K562 (cell line): ENCODE data around the gene AREL1. TPM values are rescaled to one million over a fixed set of nuclear protein-coding genes. Genes with fewer than 3 reads are reported as not detected.
A peak's percentile ranks its signal among the peaks of the same experiment; 100 is the strongest.

Source experiments
- ATAC-seq: fragments of 200-7000 bp; cut with Tn5 transposase; 3 replicates; pipeline ENCODE4 v1.9.1; 2020; ENCODE audit warnings: moderate library complexity
- BruUV-seq: library from RNA; stranded (reverse); fragments of 400-500 nt; replicated peaks from 2 replicates; lab custom pipeline; 2021; lab: Mats Ljungman, UMichigan
- CTCF ChIA-PET: fragments of 300-600 bp; formaldehyde crosslinking; extraction: SDS; loops from one replicate; lab custom pipeline; 2021; ENCODE audit warnings: low intra/inter-chr PET ratio; lab: Yijun Ruan, JAX
- POLR2A ChIA-PET: fragments of 300-600, 350-650 bp; sonication (Branson Sonifier 250); formaldehyde crosslinking; extraction: SDS; loops from one replicate; lab custom pipeline; 2021; ENCODE audit warnings: antibody characterized with exemption, inconsistent platforms; lab: Yijun Ruan, JAX
- DNase-seq, 4 experiments: peaks; one replicate each; pipeline versions ENCODE4 v3.0.0 to v3.0.0-alpha.2; 2011 to 2018; ENCODE audit warnings: low spot score in 3 of 4, mixed read lengths in 3 of 4; ENCODE audit errors: extremely low read depth in 1 of 4
- FAIRE-seq: peaks from 2 replicates; lab custom pipeline; 2011; peaks lifted over from hg19 to GRCh38; lab: Jason Lieb, UNC
- H2AFZ ChIP-seq: 2 replicates; pipeline ENCODE4 v1.6.0; 2011; ENCODE audit warnings: low read depth, low read length, control low read depth, inconsistent platforms
- H3K27ac ChIP-seq: fragments of 200-600 bp; 3 replicates; pipeline ENCODE4 v1.8.0; 2011; ENCODE audit warnings: low read depth, mild to moderate bottlenecking, control low read depth, inconsistent platforms, low read length, moderate library complexity, mixed read lengths; ENCODE audit errors: extremely low read depth
- H3K27me3 ChIP-seq, 2 experiments: fragments of 300-600 bp in 1 of 2; 2 replicates in 1 of 2; 3 replicates in 1 of 2; pipeline versions ENCODE4 v1.6.0 to v1.8.0; 2011; ENCODE audit warnings: inconsistent platforms in 2 of 2, low read length in 2 of 2, mild to moderate bottlenecking in 1 of 2, mixed read lengths in 1 of 2, moderate library complexity in 1 of 2; ENCODE audit not compliant: control insufficient read depth in 2 of 2, insufficient read depth in 2 of 2
- H3K36me3 ChIP-seq: fragments of 300-600 bp; 3 replicates; pipeline ENCODE4 v1.8.0; 2011; ENCODE audit warnings: mild to moderate bottlenecking, low read length, inconsistent platforms; ENCODE audit not compliant: control insufficient read depth, insufficient read depth
- H3K4me1 ChIP-seq, 2 experiments: fragments of 200-600 bp in 1 of 2; replicated peaks in 1 of 2; 2 replicates in 1 of 2; 3 replicates in 1 of 2; pipeline versions ENCODE4 v1.5.1 to v1.8.0; 2011; ENCODE audit warnings: inconsistent platforms in 2 of 2, low read length in 2 of 2, mild to moderate bottlenecking in 1 of 2, mixed read lengths in 1 of 2, moderate library complexity in 1 of 2; ENCODE audit not compliant: control insufficient read depth in 2 of 2, insufficient read depth in 2 of 2
- H3K4me2 ChIP-seq: 2 replicates; pipeline ENCODE4 v1.6.1; 2011; ENCODE audit warnings: low read length, control low read depth, inconsistent platforms, mixed read lengths; ENCODE audit not compliant: insufficient read depth
- H3K4me3 ChIP-seq: fragments of 200-600 bp; sonication (generic), shearing (Covaris generic); 2 replicates; pipeline ENCODE4 v1.5.1; 2016; ENCODE audit warnings: control low read depth, inconsistent platforms
- H3K79me2 ChIP-seq: fragments of 200-600 bp; 3 replicates; pipeline ENCODE4 v1.8.0; 2011; ENCODE audit warnings: low read length, inconsistent platforms; ENCODE audit not compliant: control insufficient read depth, insufficient read depth
- H3K9ac ChIP-seq, 2 experiments: 2 replicates each; pipeline versions ENCODE4 v1.6.0 to v1.6.1; 2011; ENCODE audit warnings: low read depth in 2 of 2, low read length in 2 of 2, control low read depth in 1 of 2, inconsistent platforms in 1 of 2, mild to moderate bottlenecking in 1 of 2, mixed read lengths in 1 of 2; ENCODE audit not compliant: insufficient read depth in 1 of 2
- H3K9me1 ChIP-seq: one replicate; pipeline ENCODE4 v1.6.0; 2011; ENCODE audit warnings: inconsistent platforms, mild to moderate bottlenecking, low read length, moderate library complexity; ENCODE audit not compliant: control insufficient read depth, insufficient read depth
- H3K9me3 ChIP-seq: replicated peaks from 2 replicates; pipeline ENCODE4 v1.5.1; 2011; ENCODE audit warnings: low read depth, low read length, inconsistent platforms; ENCODE audit not compliant: control insufficient read depth, insufficient read depth
- H4K20me1 ChIP-seq: replicated peaks from 2 replicates; pipeline ENCODE4 v1.6.1; 2011; ENCODE audit warnings: low read length, inconsistent platforms, mixed read lengths; ENCODE audit not compliant: control insufficient read depth, insufficient read depth
- KAT2B ChIP-seq: IDR thresholded peaks from one replicate; pipeline ENCODE4 v1.6.1; 2012; ENCODE audit warnings: low read depth, mild to moderate bottlenecking, control low read depth, inconsistent platforms, low read length, moderate library complexity
- KLF1 ChIP-seq: fragments of 450-650 bp; IDR thresholded peaks from 2 replicates; pipeline ENCODE4 v1.6.1; 2016; ENCODE audit warnings: missing genetic modification characterization, missing compliant biosample characterization
- NCOA6 ChIP-seq: fragments of 450-650 bp; IDR thresholded peaks from 2 replicates; pipeline ENCODE4 v1.6.1; 2017; ENCODE audit warnings: mild to moderate bottlenecking
- PML ChIP-seq: IDR thresholded peaks from 2 replicates; pipeline ENCODE4 v1.6.1; 2012; ENCODE audit warnings: low read length, inconsistent platforms
- SP2 ChIP-seq: IDR thresholded peaks from 2 replicates; pipeline ENCODE4 v1.6.1; 2011; ENCODE audit warnings: mild to moderate bottlenecking, low read depth, low read length, moderate library complexity; ENCODE audit not compliant: poor library complexity, severe bottlenecking; ENCODE audit errors: extremely low read depth
- YY1 ChIP-seq, 3 experiments: IDR thresholded peaks; 2 replicates each; pipeline ENCODE4 v1.6.1; 2011; ENCODE audit warnings: low read length in 2 of 3, mild to moderate bottlenecking in 2 of 3, moderate library complexity in 2 of 3, borderline replicate concordance in 1 of 3, control low read depth in 1 of 3, low read depth in 1 of 3; ENCODE audit not compliant: insufficient read depth in 3 of 3, insufficient replicate concordance in 2 of 3, control insufficient read depth in 1 of 3, insufficient read length in 1 of 3; ENCODE audit errors: extremely low read depth in 1 of 3
- ZNF165 ChIP-seq: fragments of 250-450 bp; sonication (Bioruptor Pico); IDR thresholded peaks from 2 replicates; pipeline ENCODE4 v1.4.0; 2020; ENCODE audit warnings: borderline replicate concordance
- ZNF311 ChIP-seq: fragments of 250-450 bp; sonication (Bioruptor Pico); IDR thresholded peaks from 2 replicates; pipeline ENCODE4 v1.4.0; 2020; ENCODE audit warnings: mild to moderate bottlenecking, moderate library complexity
- ZSCAN32 ChIP-seq: fragments of 450-650 bp; formaldehyde crosslinking; IDR thresholded peaks from 2 replicates; pipeline ENCODE4 v1.4.0; 2020; ENCODE audit warnings: mild to moderate bottlenecking, moderate library complexity
- WGBS: fragments of 100-300 bp; shearing (Covaris generic); methylation state at CpG from one replicate; pipeline ENCODE4 v1.1.6; 2016; ENCODE audit warnings: low coverage, mixed read lengths; ENCODE audit not compliant: insufficient coverage; ENCODE audit errors: missing lambda C conversion rate; 5-methylcytosine and 5-hydroxymethylcytosine counted together
- in situ Hi-C: fragments of 300-500 bp; cut with MboI; formaldehyde crosslinking; loops from 4 replicates; pipeline ENCODE4 v1.15.0; 2018; ENCODE audit warnings: inconsistent platforms, mixed read lengths
- intact Hi-C: fragments of 100-400 bp; cut with micrococcal nuclease; formaldehyde crosslinking; loops from 2 replicates; pipeline ENCODE4 v1.14.2; 2022
- polyA plus RNA-seq, 8 experiments: library from polyadenylated mRNA; depleted of rRNA in 4 of 8; stranded (reverse) in 5 of 8; unstranded in 3 of 8; fragments of >200 nt; fragmentation: Nextera tagmentation in 2 of 8; fragmentation: Illumina TruSeq in 1 of 8; extraction: Ambion mirVana in 2 of 8; extraction: Trizol in 1 of 8; gene quantifications; 2 replicates each; pipeline versions ENCODE4 v1.2.1 to v1.2.3, GENCODE V29; 2011 to 2014; ENCODE audit warnings: inconsistent platforms in 1 of 8, missing spikeins in 1 of 8
- total RNA-seq, 7 experiments: library from RNA; depleted of rRNA in 6 of 7; stranded (reverse); fragments of >200 nt in 6 of 7; fragmentation: Illumina TruSeq in 2 of 7; extraction: Trizol in 2 of 7; gene quantifications; 2 replicates each; pipeline versions ENCODE4 v1.2.1 to v1.2.3, GENCODE V29; 2011 to 2021; ENCODE audit warnings: low replicate concordance in 1 of 7
- TF ChIP-seq, protein P1 (sequence below): fragments of 450-650 bp; formaldehyde crosslinking; IDR thresholded peaks from 2 replicates; pipeline ENCODE4 v1.4.0; 2020; ENCODE audit warnings: mild to moderate bottlenecking

The AREL1 gene
- total and polyA plus RNA-seq, 9 of the 15 experiments (the other 6 are each of a cell fraction or from before 2014, with no cell fraction given) = 6.0 to 24.8 (median 16.6) TPM

DNA sequence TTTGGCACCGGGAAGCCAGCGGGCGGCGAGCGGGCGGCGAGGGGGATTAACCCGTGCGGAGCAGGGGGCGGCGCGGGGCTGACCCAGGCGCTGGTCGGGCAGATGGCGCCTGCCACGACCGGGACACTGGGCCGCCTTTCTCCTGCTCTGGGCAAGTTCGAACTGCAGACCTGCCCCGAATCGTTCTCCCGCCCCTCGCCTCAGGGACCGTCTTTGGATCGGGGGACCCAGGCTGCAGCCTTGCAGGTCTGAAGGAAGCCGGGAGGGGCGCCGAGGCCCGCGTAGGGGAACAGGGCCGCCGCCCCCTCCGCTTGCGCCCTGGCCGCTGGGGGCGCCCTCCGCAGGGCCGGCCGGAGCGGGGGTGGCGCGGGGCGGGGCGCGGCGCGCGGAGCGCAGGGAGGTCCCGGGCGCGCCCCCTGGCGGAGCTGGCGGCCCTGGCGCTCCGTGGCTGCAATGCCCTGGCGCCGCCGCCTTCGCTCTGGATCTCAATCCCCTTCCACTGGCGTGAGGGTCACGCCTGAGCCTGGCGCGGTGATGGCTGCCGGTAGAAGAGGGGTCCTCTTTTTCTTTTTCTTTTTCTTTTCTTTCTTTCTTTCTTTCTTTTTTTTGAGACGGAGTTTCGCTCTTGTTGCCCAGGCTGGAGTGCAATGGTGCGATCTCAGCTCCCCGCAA is 100.4 kb downstream of the AREL1 start (continued):
- TF ChIP-seq YY1 (IDR thresholded peaks at IDR 0.05; ENCODE audit: borderline replicate concordance in 1 of 3, control insufficient read depth in 1 of 3, extremely low read depth in 1 of 3, insufficient read depth in 3 of 3, insufficient read length in 1 of 3, insufficient replicate concordance in 2 of 3, low read depth in 1 of 3, low read length in 2 of 3) = peak in 2 of 3 experiments; percentile 39
- no peak for TF ChIP-seq KAT2B

DNA sequence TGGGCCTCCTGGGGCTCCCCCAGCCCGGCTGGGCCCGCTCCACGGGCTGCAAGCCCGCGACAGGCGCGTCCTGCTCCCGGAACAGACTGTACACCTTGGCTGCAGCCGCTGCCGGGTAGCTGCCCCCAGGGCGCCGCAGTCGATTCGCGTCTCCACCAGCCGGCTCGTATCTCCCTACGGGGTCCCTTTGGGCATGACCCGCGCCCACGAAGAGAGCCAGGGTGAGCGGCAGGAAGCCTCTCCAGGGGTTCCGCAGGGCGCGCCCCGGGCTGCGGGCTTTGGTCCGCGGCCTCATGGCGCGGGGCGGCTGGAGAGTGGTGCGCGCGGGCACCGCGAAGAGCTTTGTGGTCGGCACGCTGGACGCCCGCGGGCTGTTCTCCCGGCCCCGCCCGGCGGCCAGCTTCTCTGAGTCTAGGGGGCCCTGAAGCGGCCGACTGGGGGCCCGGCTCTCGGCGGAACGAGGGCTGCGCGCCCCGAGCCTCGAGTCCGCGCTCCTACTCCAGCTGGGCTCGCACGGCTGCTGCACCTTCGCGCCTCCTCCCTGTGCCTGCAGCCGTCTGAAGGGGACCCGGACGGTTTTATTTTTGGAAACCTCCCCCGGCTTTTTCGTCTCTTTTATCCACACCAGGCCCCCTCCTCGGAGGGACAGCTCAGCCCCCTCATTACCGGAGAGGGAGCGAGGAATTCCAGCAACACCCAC is 101.1 kb downstream of the AREL1 start, which contains the start of gene LTBP2:
TSS of gene LTBP2 (minus strand) at position 588 of the 700 bp plus-strand sequence. CDS start at position 295, 293 bp downstream.
- POLR2A ChIA-PET = interaction anchor here (1.0 kb wide), 1 partner anchor 8 kb away, joined by 4 read pairs; no protein-coding TSS in a partner anchor
- DNase-seq (peak in 2 of 4 experiments; percentile 16 to 26), ATAC-seq (peak; percentile 6), FAIRE-seq (no peak)
- 0% methylated on average over 6 of the region's 70 CpGs for WGBS
- Histone ChIP-seq H2AFZ (peak within 1 kb of the TSS; percentile 85), H3K27ac (no peak within 1 kb of the TSS), H4K20me1 (0 out of 2 replicates have a peak, but pooled peaks cover 3% of the 10 kb centered on the region), H3K27me3 (peaks cover 2 to 7% of the 10 kb centered on the region in 2 experiments; a peak in 2 of 5 replicates), H3K4me1 (peaks cover 8 to 17% of the 10 kb centered on the region in 2 experiments), H3K4me2 (peak within 1 kb of the TSS; percentile 68), H3K36me3 (no peaks in the 10 kb centered on the region), H3K4me3 (peak within 1 kb of the TSS; percentile 55), H3K9me3 (no peaks in the 10 kb centered on the region), H3K9ac (peak within 1 kb of the TSS; percentile 44 to 86; a peak in 3 of 4 replicates), H3K79me2 (no peaks in the 10 kb centered on the region), H3K9me1 (no peaks in the 10 kb centered on the region)
- no TSS peak for BruUV-seq
- intact Hi-C loops = no loop called here
- CTCF ChIA-PET = interaction anchor here (0.9 to 1.8 kb wide), 3 partner anchors 181 to 192 kb away, joined by 3 to 9 read pairs (median 6); no protein-coding TSS in a partner anchor
- in situ Hi-C loops = loop anchor here (5.0 kb wide), 1 partner anchor 186 kb away; no protein-coding TSS in a partner anchor
- TF ChIP-seq KLF1 (tag) (no peak), ZSCAN32 (CRISPR knock-in tag) (no peak), ZNF165 (no peak), PML (no peak), SP2 (no peak), ZNF311 (CRISPR knock-in tag) (no peak), NCOA6 (peak; percentile 58)
- TF ChIP-seq, protein P1, sequence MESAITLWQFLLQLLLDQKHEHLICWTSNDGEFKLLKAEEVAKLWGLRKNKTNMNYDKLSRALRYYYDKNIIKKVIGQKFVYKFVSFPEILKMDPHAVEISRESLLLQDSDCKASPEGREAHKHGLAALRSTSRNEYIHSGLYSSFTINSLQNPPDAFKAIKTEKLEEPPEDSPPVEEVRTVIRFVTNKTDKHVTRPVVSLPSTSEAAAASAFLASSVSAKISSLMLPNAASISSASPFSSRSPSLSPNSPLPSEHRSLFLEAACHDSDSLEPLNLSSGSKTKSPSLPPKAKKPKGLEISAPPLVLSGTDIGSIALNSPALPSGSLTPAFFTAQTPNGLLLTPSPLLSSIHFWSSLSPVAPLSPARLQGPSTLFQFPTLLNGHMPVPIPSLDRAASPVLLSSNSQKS (CRISPR knock-in tag) = no peak
